Astrocyte of the cerebellum (primary cell): ENCODE data around the gene SRXN1.

ENCODE experiments used
- DNase-seq: peaks from one replicate; pipeline ENCODE4 v3.0.0-alpha.2; 2011; ENCODE audit warnings: low read depth
- H3K4me3 ChIP-seq: 2 replicates; pipeline ENCODE4 v1.5.1; 2011; ENCODE audit warnings: mild to moderate bottlenecking, low read depth, low read length, moderate library complexity
- CTCF ChIP-seq: IDR thresholded peaks from 2 replicates; pipeline ENCODE4 v1.5.1; 2012; ENCODE audit warnings: low read length, low read depth, moderate library complexity, mild to moderate bottlenecking; ENCODE audit errors: missing control alignments
- in situ Hi-C: cut with HindIII; loops from 2 replicates; pipeline ENCODE4 v1.10.0; 2017; ENCODE audit warnings: low sequenced_read_pairs

SRXN1 gene

DNA sequence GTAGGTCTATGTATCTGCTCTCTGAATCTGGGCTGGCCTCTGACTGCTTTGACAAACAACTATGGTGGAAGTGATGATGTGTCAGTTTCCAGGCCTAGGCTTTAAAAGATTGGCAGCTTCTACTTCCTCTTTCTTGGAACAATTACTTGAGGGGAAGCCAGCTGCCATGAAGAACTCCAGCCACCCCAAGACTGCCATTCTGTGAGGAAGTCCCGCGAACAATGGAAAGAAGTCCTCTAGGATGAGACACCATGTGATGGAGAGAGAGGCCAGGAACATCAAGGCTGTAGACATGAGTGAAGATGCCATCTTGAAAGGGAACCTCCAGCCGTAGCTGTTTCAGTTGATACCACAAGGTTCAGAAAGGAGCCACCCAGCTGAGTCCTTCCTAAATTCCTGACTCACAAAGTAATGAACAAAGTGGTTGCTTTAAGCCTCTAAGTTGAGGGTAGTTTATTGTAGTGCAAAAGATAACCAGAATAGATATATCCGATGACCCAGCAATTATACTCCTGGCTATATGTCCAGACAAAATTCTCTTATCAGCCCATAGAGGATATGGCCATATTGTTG, 27.6 kb downstream of the SRXN1 start:
- H3K4me3 ChIP-seq = no peak overlapping the region
- in situ Hi-C loops = no loop called here
- no peak for DNase-seq
- TF ChIP-seq CTCF = no peak

- H3K4me3 ChIP-seq = no peak overlapping the region
- TF ChIP-seq CTCF = no peak
- DNase-seq = no peak
- in situ Hi-C loops = no loop called here
Measured at GRCh38 chr20:623704-624103, 29.3 kb downstream of the SRXN1 start.

- no peak for TF ChIP-seq CTCF
- in situ Hi-C loops = no loop called here
- no peak for DNase-seq
- H3K4me3 ChIP-seq = no peak overlapping the region
Measured at GRCh38 chr20:623021-623420, 30.0 kb downstream of the SRXN1 start.

DNA sequence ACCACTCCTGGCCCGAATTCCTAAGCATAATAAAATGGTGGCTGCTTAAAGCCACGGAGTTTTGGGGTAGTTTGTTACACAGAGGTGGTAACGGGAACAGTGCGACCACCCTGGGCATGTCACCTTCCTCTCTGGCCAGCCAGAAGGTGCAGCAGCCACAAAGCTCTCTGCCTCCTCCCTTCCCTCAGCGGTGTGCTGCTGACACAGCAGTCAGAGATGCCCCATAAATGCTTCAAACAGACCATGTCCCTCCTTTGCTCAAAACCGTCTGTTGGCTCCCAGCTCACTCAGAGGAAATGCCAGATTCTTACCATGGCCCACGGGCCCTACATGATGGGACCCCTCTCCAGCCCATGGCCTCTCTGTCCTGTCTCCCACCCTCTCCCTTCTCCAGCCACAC, 30.8 kb downstream of the SRXN1 start:
- in situ Hi-C loops = no loop called here
- no peak for DNase-seq
- H3K4me3 ChIP-seq = no peak overlapping the region
- no peak for TF ChIP-seq CTCF

- in situ Hi-C loops = no loop called here
- no peak for DNase-seq
- H3K4me3 ChIP-seq = no peak overlapping the region
- TF ChIP-seq CTCF = no peak
Measured at GRCh38 chr20:621125-621756, 31.8 kb downstream of the SRXN1 start.

DNA sequence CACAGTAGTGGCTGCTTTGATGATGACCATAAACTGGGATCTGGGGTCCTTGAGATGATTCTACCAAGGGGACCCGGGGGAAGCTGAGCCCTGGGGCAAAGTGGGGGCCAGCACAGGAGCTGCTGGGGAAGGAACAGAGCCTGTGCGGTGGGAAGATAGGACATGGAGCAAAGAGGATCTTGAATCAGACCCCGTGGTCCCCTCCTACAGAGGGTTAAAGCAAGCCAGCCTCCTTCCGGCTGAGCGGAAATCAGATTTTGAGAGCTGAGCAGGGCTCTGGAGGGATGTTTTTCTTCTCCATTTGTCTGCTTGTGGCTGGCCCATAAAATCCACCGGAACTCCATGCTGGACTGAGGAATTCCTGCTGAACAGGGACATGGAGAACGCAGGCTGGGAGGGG, 32.8 kb downstream of the SRXN1 start:
- no peak for TF ChIP-seq CTCF
- DNase-seq = no peak
- in situ Hi-C loops = no loop called here
- no peak overlapping the region for H3K4me3 ChIP-seq

GRCh38 chr20:618980-619379, 34.0 kb downstream of the SRXN1 start:
- H3K4me3 ChIP-seq = no peak overlapping the region
- TF ChIP-seq CTCF = no peak
- in situ Hi-C loops = no loop called here
- DNase-seq = no peak
